Smooth muscle cell (in vitro differentiated cells): ENCODE results near the gene POLR3C. TPM values are rescaled to one million over a fixed set of nuclear protein-coding genes. Genes with fewer than 3 reads are reported as not detected.

Source experiments
- DNase-seq: peaks from one replicate; lab custom pipeline; 2025; ENCODE audit not compliant: unreplicated experiment; lab: John Stamatoyannopoulos, UW
- H2AFZ ChIP-seq: fragments of 200-600 bp; sonication (generic); 2 replicates; pipeline ENCODE4 v1.6.0; 2016; ENCODE audit warnings: antibody characterized with exemption, low read depth, mild to moderate bottlenecking
- H3F3A ChIP-seq: fragments of 200-600 bp; sonication (generic); 2 replicates; pipeline ENCODE4 v1.6.0; 2017; ENCODE audit warnings: antibody characterized with exemption, low read depth
- H3K27ac ChIP-seq: fragments of 200-600 bp; sonication (generic); 2 replicates; pipeline ENCODE4 v1.5.1; 2016; ENCODE audit warnings: low read depth, mild to moderate bottlenecking
- H3K27me3 ChIP-seq: fragments of 200-600 bp; sonication (generic); 2 replicates; pipeline ENCODE4 v1.6.1; 2016; ENCODE audit warnings: low read depth, mild to moderate bottlenecking
- H3K36me3 ChIP-seq: fragments of 200-600 bp; sonication (generic); 2 replicates; pipeline ENCODE4 v1.5.1; 2016; ENCODE audit warnings: low read depth
- H3K4me1 ChIP-seq: fragments of 200-600 bp; sonication (generic); 2 replicates; pipeline ENCODE4 v1.5.1; 2016; ENCODE audit warnings: low read depth
- H3K4me2 ChIP-seq: fragments of 200-600 bp; sonication (generic); 2 replicates; pipeline ENCODE4 v1.6.0; 2016; ENCODE audit warnings: mild to moderate bottlenecking
- H3K4me3 ChIP-seq: fragments of 200-600 bp; sonication (generic); 2 replicates; pipeline ENCODE4 v1.5.1; 2016; ENCODE audit warnings: mild to moderate bottlenecking
- H3K79me2 ChIP-seq: fragments of 200-600 bp; sonication (generic); 2 replicates; pipeline ENCODE4 v1.6.0; 2016; ENCODE audit warnings: low read depth, mild to moderate bottlenecking
- H3K9ac ChIP-seq: fragments of 200-600 bp; sonication (generic); 2 replicates; pipeline ENCODE4 v1.6.0; 2016; ENCODE audit warnings: low read depth
- H3K9me3 ChIP-seq: fragments of 200-600 bp; sonication (generic); replicated peaks from 2 replicates; pipeline ENCODE4 v1.5.1; 2016; ENCODE audit warnings: low read depth
- H4K20me1 ChIP-seq: fragments of 200-600 bp; sonication (generic); 2 replicates; pipeline ENCODE4 v1.6.0; 2016; ENCODE audit warnings: low read depth
- WGBS: methylation state at CpG from one replicate; pipeline ENCODE4 v1.1.7; 2016; ENCODE audit warnings: low lambda C conversion rate; 5-methylcytosine and 5-hydroxymethylcytosine counted together
- polyA plus RNA-seq: library from polyadenylated mRNA; unstranded; fragments of >200 nt; fragmentation: Nextera tagmentation; extraction: Ambion mirVana; gene quantifications from 2 replicates; pipeline ENCODE4 v1.2.1, GENCODE V29; 2016
- total RNA-seq: library from RNA; depleted of rRNA; stranded (reverse); fragments of >200 nt; gene quantifications from 2 replicates; pipeline ENCODE4 v1.2.3, GENCODE V29; 2014
- TF ChIP-seq, protein P1 (sequence below): fragments of 200-600 bp; sonication (generic); IDR thresholded peaks from 2 replicates; pipeline ENCODE4 v1.5.1; 2017; ENCODE audit warnings: borderline replicate concordance, mild to moderate bottlenecking, antibody characterized with exemption; ENCODE audit not compliant: insufficient read depth, poor library complexity, severe bottlenecking

The POLR3C gene
- total and polyA plus RNA-seq, 2 experiments from 2014 or later: 22.6 to 31.7 TPM

DNA sequence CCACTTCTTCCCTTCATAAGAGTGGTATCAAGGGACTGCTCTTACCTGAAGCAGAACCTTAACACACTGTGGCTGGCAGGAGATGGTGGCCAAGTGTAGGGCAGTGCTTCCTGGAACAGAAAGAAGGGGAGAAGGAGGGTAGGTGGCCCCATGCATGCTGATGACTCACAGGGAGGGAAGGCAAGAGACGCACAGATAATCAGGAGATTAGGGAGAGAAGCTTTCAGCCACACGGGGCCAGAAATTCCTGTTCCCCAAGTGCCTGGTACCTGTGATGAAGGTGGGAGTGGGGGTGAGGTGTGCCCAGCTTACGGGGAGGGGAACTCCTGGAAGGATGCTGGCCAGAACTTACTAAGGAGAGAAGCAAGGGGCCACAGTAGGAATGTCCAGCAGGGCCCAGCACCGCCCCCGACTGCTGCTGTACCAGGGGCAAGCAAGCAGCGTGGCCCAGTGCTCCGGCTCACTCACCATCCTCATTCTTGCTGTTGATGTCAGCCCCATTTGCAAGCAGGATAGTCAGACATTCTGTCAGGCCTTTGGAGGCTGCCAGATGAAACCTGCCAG is 54.0 kb downstream of the POLR3C start:
- DNase-seq: no peak
- H3K36me3 ChIP-seq: no peaks in the 10 kb centered on the region
- no peaks in the 10 kb centered on the region for H3K79me2 ChIP-seq
- no peaks in the 10 kb centered on the region for H3K9me3 ChIP-seq
- 61% methylated on average over 7 of the region's 7 CpGs for WGBS
- no peak overlapping the region for H3K9ac ChIP-seq
- H2AFZ ChIP-seq: no peak overlapping the region
- peaks cover 8% of the 10 kb centered on the region for H3K4me1 ChIP-seq
- no peak overlapping the region for H3K4me3 ChIP-seq
- H3K27ac ChIP-seq: peak overlapping the region; percentile 52
- H3F3A ChIP-seq: no peaks in the 10 kb centered on the region
- H3K27me3 ChIP-seq: no peaks in the 10 kb centered on the region
- no peak overlapping the region for H3K4me2 ChIP-seq
- TF ChIP-seq, protein P1, sequence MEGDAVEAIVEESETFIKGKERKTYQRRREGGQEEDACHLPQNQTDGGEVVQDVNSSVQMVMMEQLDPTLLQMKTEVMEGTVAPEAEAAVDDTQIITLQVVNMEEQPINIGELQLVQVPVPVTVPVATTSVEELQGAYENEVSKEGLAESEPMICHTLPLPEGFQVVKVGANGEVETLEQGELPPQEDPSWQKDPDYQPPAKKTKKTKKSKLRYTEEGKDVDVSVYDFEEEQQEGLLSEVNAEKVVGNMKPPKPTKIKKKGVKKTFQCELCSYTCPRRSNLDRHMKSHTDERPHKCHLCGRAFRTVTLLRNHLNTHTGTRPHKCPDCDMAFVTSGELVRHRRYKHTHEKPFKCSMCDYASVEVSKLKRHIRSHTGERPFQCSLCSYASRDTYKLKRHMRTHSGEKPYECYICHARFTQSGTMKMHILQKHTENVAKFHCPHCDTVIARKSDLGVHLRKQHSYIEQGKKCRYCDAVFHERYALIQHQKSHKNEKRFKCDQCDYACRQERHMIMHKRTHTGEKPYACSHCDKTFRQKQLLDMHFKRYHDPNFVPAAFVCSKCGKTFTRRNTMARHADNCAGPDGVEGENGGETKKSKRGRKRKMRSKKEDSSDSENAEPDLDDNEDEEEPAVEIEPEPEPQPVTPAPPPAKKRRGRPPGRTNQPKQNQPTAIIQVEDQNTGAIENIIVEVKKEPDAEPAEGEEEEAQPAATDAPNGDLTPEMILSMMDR: no peak
- no peaks in the 10 kb centered on the region for H4K20me1 ChIP-seq

- DNase-seq: no peak
- TF ChIP-seq, protein P1: no peak
Measured at GRCh38 chr1:145878724-145879123, 54.7 kb downstream of the POLR3C start.

DNA sequence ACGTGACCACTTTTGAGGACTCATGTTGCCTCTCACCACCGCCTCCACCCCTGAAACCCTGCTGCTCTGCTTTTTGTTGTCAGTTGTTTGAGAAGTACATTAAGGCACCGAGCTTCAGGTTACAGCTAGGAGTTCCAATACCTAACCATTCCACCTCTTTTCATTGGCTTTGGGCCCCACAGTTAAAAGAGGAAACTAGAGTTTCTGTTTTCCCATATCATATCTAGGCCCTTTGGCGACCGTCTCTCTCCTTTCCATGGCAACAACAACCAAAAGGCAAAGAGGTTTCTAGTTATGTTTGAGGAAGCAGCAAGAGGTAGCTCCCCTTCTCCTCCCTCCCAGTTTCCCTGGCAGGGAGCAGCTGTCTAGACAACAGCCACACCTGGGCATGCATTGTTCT is 55.8 kb downstream of the POLR3C start:
- Histone ChIP-seq H3F3A (no peaks in the 10 kb centered on the region), H3K27me3 (peaks cover 16% of the 10 kb centered on the region), H3K9me3 (no peaks in the 10 kb centered on the region), H3K27ac (peak overlapping the region; percentile 70), H3K36me3 (no peaks in the 10 kb centered on the region), H3K79me2 (no peaks in the 10 kb centered on the region), H3K9ac (no peak overlapping the region), H3K4me1 (peaks cover 8% of the 10 kb centered on the region), H3K4me3 (no peak overlapping the region), H2AFZ (no peak overlapping the region), H4K20me1 (no peaks in the 10 kb centered on the region), H3K4me2 (no peak overlapping the region)
- no peak for DNase-seq
- 61% methylated on average over 5 of the region's 5 CpGs for WGBS
- TF ChIP-seq, protein P1: no peak

More at GRCh38 chr1:145878724-145879123, 54.7 kb downstream of the POLR3C start:
- Histone ChIP-seq H3F3A (no peaks in the 10 kb centered on the region), H3K79me2 (no peaks in the 10 kb centered on the region), H3K4me1 (peaks cover 8% of the 10 kb centered on the region), H3K9me3 (no peaks in the 10 kb centered on the region), H3K9ac (no peak overlapping the region), H4K20me1 (no peaks in the 10 kb centered on the region), H3K4me2 (no peak overlapping the region), H2AFZ (no peak overlapping the region), H3K27me3 (peaks cover 6% of the 10 kb centered on the region), H3K36me3 (no peaks in the 10 kb centered on the region), H3K27ac (peak overlapping the region; percentile 70), H3K4me3 (no peak overlapping the region)
- 70% methylated on average over 2 of the region's 2 CpGs for WGBS

- H3K4me1 ChIP-seq: peaks cover 6% of the 10 kb centered on the region
- no peak for DNase-seq
- no peak overlapping the region for H3K4me2 ChIP-seq
- 71% methylated on average over 1 of the region's 1 CpG for WGBS
- H3K9me3 ChIP-seq: no peaks in the 10 kb centered on the region
- no peaks in the 10 kb centered on the region for H4K20me1 ChIP-seq
- no peaks in the 10 kb centered on the region for H3F3A ChIP-seq
- no peaks in the 10 kb centered on the region for H3K36me3 ChIP-seq
- H3K79me2 ChIP-seq: no peaks in the 10 kb centered on the region
- peaks cover 21% of the 10 kb centered on the region for H3K27me3 ChIP-seq
- H2AFZ ChIP-seq: no peak overlapping the region
- no peak overlapping the region for H3K9ac ChIP-seq
- TF ChIP-seq, protein P1: no peak
- H3K4me3 ChIP-seq: no peak overlapping the region
- H3K27ac ChIP-seq: no peak overlapping the region
Measured at GRCh38 chr1:145884675-145885074, 60.7 kb downstream of the POLR3C start.
